HCT116 (cell line): ENCODE measurements around the gene USP31.

Source experiments
- ATF3 ChIP-seq: IDR thresholded peaks from 2 replicates; pipeline ENCODE4 v1.6.1; 2012
- CBX3 ChIP-seq: IDR thresholded peaks from 2 replicates; pipeline ENCODE4 v1.6.1; 2012; ENCODE audit warnings: low read depth
- CEBPB ChIP-seq: IDR thresholded peaks from 2 replicates; pipeline ENCODE4 v1.6.1; 2012; ENCODE audit warnings: low read depth
- CTCF ChIP-seq, 3 experiments: fragments of 200-600 bp in 1 of 3; sonication (generic) in 1 of 3; IDR thresholded peaks in 2 of 3; conservative IDR thresholded peaks in 1 of 3; 2 replicates each; pipeline ENCODE4 v1.5.1; 2012 to 2017; ENCODE audit warnings: low read depth in 2 of 3, low read length in 2 of 3, antibody characterized with exemption in 1 of 3, borderline replicate concordance in 1 of 3, control low read depth in 1 of 3, mild to moderate bottlenecking in 1 of 3, mixed read lengths in 1 of 3, mixed run types in 1 of 3, moderate library complexity in 1 of 3; ENCODE audit not compliant: insufficient read depth in 1 of 3
- EZH2 ChIP-seq: fragments of 200-600 bp; sonication (generic); IDR thresholded peaks from 2 replicates; pipeline ENCODE4 v1.6.1; 2017; ENCODE audit warnings: antibody characterized with exemption, mixed run types
- FOSL1 ChIP-seq: IDR thresholded peaks from 2 replicates; pipeline ENCODE4 v1.6.1; 2012; ENCODE audit warnings: low read depth
- JUND ChIP-seq: IDR thresholded peaks from 2 replicates; pipeline ENCODE4 v1.6.1; 2012
- POLR2A ChIP-seq: IDR thresholded peaks from 2 replicates; pipeline ENCODE4 v1.7.0; 2011; ENCODE audit warnings: borderline replicate concordance; ENCODE audit not compliant: insufficient read depth, insufficient read length; ENCODE audit errors: extremely low read depth
- POLR2AphosphoS5 ChIP-seq: IDR thresholded peaks from 2 replicates; pipeline ENCODE4 v1.6.1; 2011; ENCODE audit warnings: mild to moderate bottlenecking, low read depth, low read length, moderate library complexity
- SP1 ChIP-seq: IDR thresholded peaks from 2 replicates; pipeline ENCODE4 v1.6.1; 2012; ENCODE audit warnings: low read depth
- YY1 ChIP-seq: IDR thresholded peaks from 2 replicates; pipeline ENCODE4 v1.6.1; 2011; ENCODE audit warnings: low read length, low read depth, moderate library complexity, mild to moderate bottlenecking; ENCODE audit not compliant: insufficient replicate concordance; ENCODE audit errors: extremely low read depth
- ZNF274 ChIP-seq: fragments of 200-500 bp; sonication (Bioruptor generic); IDR thresholded peaks from 2 replicates; pipeline ENCODE4 v1.6.1; 2014; ENCODE audit warnings: mild to moderate bottlenecking, low read depth, low read length, inconsistent platforms
- TF ChIP-seq, protein P1 (sequence below): IDR thresholded peaks from 2 replicates; pipeline ENCODE4 v1.6.1; 2012; ENCODE audit warnings: low read depth

DNA sequence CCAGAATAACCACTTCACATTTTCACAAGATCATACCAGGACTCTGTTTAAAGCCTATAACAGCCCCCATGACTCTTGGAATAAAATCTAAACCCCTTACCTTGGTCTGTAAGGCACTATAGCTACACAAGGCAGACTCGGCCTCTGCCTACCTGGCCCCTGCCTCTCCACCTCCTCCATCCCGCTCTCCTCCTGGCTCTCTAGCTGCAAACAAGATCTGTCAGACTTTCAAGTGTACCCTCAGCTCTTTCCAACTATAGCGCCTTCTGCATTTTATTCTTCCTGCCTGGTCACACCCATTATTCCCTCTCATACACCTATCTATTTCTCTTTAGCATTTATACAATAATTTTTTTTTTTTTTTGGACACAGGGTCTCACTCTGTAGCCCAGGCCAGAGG, 8.2 kb downstream of the USP31 start:
- TF ChIP-seq EZH2 (no peak), POLR2A (no peak), CTCF (IDR thresholded peaks at IDR 0.05 in 2 of 3, conservative IDR thresholded peaks at IDR 0.05 in 1 of 3; ENCODE audit: borderline replicate concordance in 1 of 3, insufficient read depth in 1 of 3, low read depth in 2 of 3, low read length in 2 of 3) (no peak), POLR2AphosphoS5 (no peak), ZNF274 (no peak), YY1 (no peak), CEBPB (no peak), SP1 (no peak), JUND (no peak), ATF3 (no peak), FOSL1 (no peak), CBX3 (no peak)
- TF ChIP-seq, protein P1, sequence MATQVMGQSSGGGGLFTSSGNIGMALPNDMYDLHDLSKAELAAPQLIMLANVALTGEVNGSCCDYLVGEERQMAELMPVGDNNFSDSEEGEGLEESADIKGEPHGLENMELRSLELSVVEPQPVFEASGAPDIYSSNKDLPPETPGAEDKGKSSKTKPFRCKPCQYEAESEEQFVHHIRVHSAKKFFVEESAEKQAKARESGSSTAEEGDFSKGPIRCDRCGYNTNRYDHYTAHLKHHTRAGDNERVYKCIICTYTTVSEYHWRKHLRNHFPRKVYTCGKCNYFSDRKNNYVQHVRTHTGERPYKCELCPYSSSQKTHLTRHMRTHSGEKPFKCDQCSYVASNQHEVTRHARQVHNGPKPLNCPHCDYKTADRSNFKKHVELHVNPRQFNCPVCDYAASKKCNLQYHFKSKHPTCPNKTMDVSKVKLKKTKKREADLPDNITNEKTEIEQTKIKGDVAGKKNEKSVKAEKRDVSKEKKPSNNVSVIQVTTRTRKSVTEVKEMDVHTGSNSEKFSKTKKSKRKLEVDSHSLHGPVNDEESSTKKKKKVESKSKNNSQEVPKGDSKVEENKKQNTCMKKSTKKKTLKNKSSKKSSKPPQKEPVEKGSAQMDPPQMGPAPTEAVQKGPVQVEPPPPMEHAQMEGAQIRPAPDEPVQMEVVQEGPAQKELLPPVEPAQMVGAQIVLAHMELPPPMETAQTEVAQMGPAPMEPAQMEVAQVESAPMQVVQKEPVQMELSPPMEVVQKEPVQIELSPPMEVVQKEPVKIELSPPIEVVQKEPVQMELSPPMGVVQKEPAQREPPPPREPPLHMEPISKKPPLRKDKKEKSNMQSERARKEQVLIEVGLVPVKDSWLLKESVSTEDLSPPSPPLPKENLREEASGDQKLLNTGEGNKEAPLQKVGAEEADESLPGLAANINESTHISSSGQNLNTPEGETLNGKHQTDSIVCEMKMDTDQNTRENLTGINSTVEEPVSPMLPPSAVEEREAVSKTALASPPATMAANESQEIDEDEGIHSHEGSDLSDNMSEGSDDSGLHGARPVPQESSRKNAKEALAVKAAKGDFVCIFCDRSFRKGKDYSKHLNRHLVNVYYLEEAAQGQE, result no peak
